ENCODE measurements around the gene EEIG2.
"Not testable (repeated sequence)": the region's sequence is repeated elsewhere in the genome, so short reads cannot be mapped to it uniquely, and the experiment has no call there.

DNA sequence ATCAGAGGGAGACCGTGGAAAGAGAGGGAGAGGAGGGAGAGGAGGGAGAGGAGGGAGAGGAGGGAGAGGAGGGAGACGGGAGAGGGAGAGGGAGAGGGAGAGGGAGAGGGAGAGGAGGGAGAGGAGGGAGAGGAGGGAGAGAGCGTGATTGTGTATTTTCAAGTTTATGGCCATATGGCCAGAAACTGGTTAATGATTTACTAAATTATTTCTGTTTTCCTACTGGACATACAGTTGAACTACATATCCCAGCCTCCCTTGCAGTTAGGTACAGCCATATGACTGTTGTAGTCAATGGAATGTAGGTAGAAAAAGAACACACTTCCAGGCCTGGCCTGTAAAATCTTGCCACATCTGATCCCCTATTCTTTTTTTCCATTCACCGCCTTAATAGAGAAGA, 23.1 kb upstream of the EEIG2 start:
- TF ChIP-seq, protein P1, sequence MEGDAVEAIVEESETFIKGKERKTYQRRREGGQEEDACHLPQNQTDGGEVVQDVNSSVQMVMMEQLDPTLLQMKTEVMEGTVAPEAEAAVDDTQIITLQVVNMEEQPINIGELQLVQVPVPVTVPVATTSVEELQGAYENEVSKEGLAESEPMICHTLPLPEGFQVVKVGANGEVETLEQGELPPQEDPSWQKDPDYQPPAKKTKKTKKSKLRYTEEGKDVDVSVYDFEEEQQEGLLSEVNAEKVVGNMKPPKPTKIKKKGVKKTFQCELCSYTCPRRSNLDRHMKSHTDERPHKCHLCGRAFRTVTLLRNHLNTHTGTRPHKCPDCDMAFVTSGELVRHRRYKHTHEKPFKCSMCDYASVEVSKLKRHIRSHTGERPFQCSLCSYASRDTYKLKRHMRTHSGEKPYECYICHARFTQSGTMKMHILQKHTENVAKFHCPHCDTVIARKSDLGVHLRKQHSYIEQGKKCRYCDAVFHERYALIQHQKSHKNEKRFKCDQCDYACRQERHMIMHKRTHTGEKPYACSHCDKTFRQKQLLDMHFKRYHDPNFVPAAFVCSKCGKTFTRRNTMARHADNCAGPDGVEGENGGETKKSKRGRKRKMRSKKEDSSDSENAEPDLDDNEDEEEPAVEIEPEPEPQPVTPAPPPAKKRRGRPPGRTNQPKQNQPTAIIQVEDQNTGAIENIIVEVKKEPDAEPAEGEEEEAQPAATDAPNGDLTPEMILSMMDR (IDR thresholded peaks at IDR 0.05): not testable (repeated sequence)
- not testable (repeated sequence) for TF ChIP-seq POLR2A (IDR thresholded peaks at IDR 0.05)

Data from body of pancreas (tissue), 4 donors.